CD4-positive, alpha-beta memory T cell (primary cell): ENCODE data around the gene ME1. TPM values are rescaled to one million over a fixed set of nuclear protein-coding genes. Genes with fewer than 3 reads are reported as not detected.

ENCODE experiments used
- CTCF ChIA-PET: fragments of 350-600 bp; sonication (Branson Sonifier 250); formaldehyde crosslinking; loops from one replicate; lab custom pipeline; 2021; ENCODE audit warnings: inconsistent platforms; ENCODE audit not compliant: partially characterized antibody; lab: Charles Lee
- POLR2A ChIA-PET: fragments of 350-600 bp; sonication (Branson Sonifier 250); formaldehyde crosslinking; loops from one replicate; lab custom pipeline; 2021; ENCODE audit not compliant: partially characterized antibody; lab: Charles Lee
- DNase-seq, 5 donors: peaks; one replicate each; pipeline versions ENCODE4 v3.0.0 to v3.0.0-alpha.2; 2020 to 2022; ENCODE audit warnings: mixed read lengths in 1 of 5
- H3K27ac ChIP-seq: one replicate; pipeline ENCODE4 v1.7.0; 2013; ENCODE audit warnings: low read depth, low read length
- H3K27me3 ChIP-seq: 2 replicates; pipeline ENCODE4 v1.7.0; 2013; ENCODE audit warnings: mild to moderate bottlenecking, low read length, moderate library complexity; ENCODE audit not compliant: insufficient read depth
- H3K36me3 ChIP-seq: 2 replicates; pipeline ENCODE4 v1.7.0; 2013; ENCODE audit warnings: mild to moderate bottlenecking, low read length, moderate library complexity; ENCODE audit not compliant: insufficient read depth
- H3K4me1 ChIP-seq: 2 replicates; pipeline ENCODE4 v1.7.0; 2013; ENCODE audit warnings: mild to moderate bottlenecking, low read length, moderate library complexity; ENCODE audit not compliant: insufficient read depth
- H3K4me3 ChIP-seq, 2 donors: one replicate each; pipeline ENCODE4 v1.7.0; 2013; ENCODE audit warnings: low read length in 2 of 2, mild to moderate bottlenecking in 1 of 2
- H3K9me3 ChIP-seq, 2 donors: one replicate each; pipeline ENCODE4 v1.7.0; 2013; ENCODE audit warnings: low read length in 2 of 2, control low read depth in 1 of 2; ENCODE audit not compliant: control insufficient read depth in 1 of 2
- H3K27ac Mint-ChIP-seq, 7 donors: one replicate each; pipeline ENCODE4 v1.8.0; 2020 to 2021; ENCODE audit warnings: mixed read lengths in 7 of 7, mild to moderate bottlenecking in 6 of 7, inconsistent platforms in 3 of 7, moderate library complexity in 3 of 7
- H3K27me3 Mint-ChIP-seq, 2 donors: one replicate each; pipeline ENCODE4 v1.8.0; 2020 to 2021; ENCODE audit warnings: mixed read lengths in 2 of 2
- H3K36me3 Mint-ChIP-seq, 2 donors: one replicate each; pipeline ENCODE4 v1.8.0; 2020 to 2021; ENCODE audit warnings: mixed read lengths in 2 of 2, inconsistent platforms in 1 of 2, mild to moderate bottlenecking in 1 of 2
- H3K4me1 Mint-ChIP-seq, 4 donors: one replicate each; pipeline ENCODE4 v1.8.0; 2020 to 2021; ENCODE audit warnings: mixed read lengths in 4 of 4, mild to moderate bottlenecking in 1 of 4
- H3K4me3 Mint-ChIP-seq, 8 donors: one replicate each; pipeline ENCODE4 v1.8.0; 2020 to 2021; ENCODE audit warnings: mixed read lengths in 8 of 8, mild to moderate bottlenecking in 7 of 8, moderate library complexity in 6 of 8, inconsistent platforms in 3 of 8
- H3K9me3 Mint-ChIP-seq, 8 donors: one replicate each; pipeline ENCODE4 v1.8.0; 2020 to 2021; ENCODE audit warnings: mixed read lengths in 8 of 8, mild to moderate bottlenecking in 5 of 8, inconsistent platforms in 3 of 8, moderate library complexity in 1 of 8
- intact Hi-C: fragments of 100-400 bp; cut with micrococcal nuclease; formaldehyde crosslinking; loops from one replicate; pipeline ENCODE4 v1.15.1; 2023
- polyA plus RNA-seq, 2 donors: library from polyadenylated mRNA; unstranded; fragments of 300-500 nt; fragmentation: Illumina TruSeq; gene quantifications; one replicate each; pipeline ENCODE4 v1.2.3, GENCODE V29; 2021
- total RNA-seq, 2 experiments: library from RNA; stranded (reverse); gene quantifications; one replicate each; pipeline ENCODE4 v1.2.3, GENCODE V29; 2021

ME1 gene
- total and polyA plus RNA-seq, 4 experiments from 2014 or later, result 0.08 to 0.67 (median 0.36) TPM

DNA sequence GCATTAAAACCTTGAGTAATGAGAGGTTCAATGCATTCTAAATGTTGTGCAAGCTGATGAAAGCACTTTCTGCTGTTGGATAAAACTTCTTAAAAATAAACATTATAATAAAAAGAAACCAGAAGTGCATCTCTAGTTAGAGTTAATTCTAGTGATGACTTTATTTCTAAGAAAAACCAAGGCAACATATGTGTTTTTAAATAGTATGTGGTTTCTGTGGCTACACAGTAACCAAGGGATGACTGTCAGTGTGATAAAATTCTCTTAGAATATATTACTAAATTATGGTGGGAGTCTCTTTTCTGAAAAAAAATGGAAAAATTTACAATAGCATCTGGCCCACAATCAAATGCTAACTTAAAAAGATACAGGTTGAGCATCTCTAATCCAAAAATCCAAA, 117.0 kb downstream of the ME1 start:
- CTCF ChIA-PET, result no interaction called here

DNA sequence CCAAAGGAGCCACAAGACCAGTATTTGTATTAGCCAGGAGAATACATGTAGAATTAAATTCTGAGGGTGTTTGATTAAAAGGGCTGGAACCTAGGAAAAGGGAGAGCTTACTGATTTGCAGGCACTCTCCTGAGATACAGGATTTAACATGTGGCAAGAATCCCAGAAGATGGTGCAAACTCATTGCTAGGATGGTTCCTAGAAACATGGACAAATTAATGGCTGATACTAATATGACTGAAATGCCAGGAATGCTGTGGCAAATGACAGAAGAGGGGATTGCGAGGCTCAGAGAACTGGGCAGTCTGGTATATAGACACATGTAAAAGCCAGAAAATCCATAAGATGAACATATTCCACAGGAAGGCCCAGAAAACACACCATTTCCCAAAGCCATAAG, 119.6 kb downstream of the ME1 start:
- Mint-ChIP-seq H3K27ac (no peak overlapping the region), H3K9me3 (peaks cover 0 to 2% (median 0%) of the 10 kb centered on the region in 8 donors), H3K36me3 (no peaks in the 10 kb centered on the region), H3K27me3 (peaks cover 0 to 6% of the 10 kb centered on the region in 2 donors), H3K4me3 (no peak overlapping the region), H3K4me1 (peaks cover 0 to 5% (median 3%) of the 10 kb centered on the region in 4 donors)
- intact Hi-C loops, result no loop called here
- CTCF ChIA-PET, result no interaction called here
- H3K4me3 ChIP-seq, result no peak overlapping the region
- H3K27ac ChIP-seq, result no peak overlapping the region
- POLR2A ChIA-PET, result no interaction called here
- H3K9me3 ChIP-seq, result no peaks in the 10 kb centered on the region
- no peaks in the 10 kb centered on the region for H3K36me3 ChIP-seq
- H3K4me1 ChIP-seq, result no peaks in the 10 kb centered on the region
- no peak for DNase-seq
- H3K27me3 ChIP-seq, result no peaks in the 10 kb centered on the region

More for the DNA sequence above, 117.0 kb downstream of the ME1 start:
- Histone ChIP-seq H3K4me1 (no peaks in the 10 kb centered on the region), H3K27ac (no peak overlapping the region), H3K36me3 (no peaks in the 10 kb centered on the region), H3K9me3 (no peaks in the 10 kb centered on the region), H3K4me3 (no peak overlapping the region), H3K27me3 (no peaks in the 10 kb centered on the region)
- DNase-seq, result no peak
- Mint-ChIP-seq H3K27ac (no peak overlapping the region), H3K36me3 (no peaks in the 10 kb centered on the region), H3K4me1 (peaks cover 0 to 5% (median under 1%) of the 10 kb centered on the region in 4 donors), H3K27me3 (peaks cover 0 to 6% of the 10 kb centered on the region in 2 donors), H3K4me3 (no peak overlapping the region), H3K9me3 (peaks cover 0 to 2% (median 0%) of the 10 kb centered on the region in 8 donors)
- POLR2A ChIA-PET, result no interaction called here
- intact Hi-C loops, result no loop called here

DNA sequence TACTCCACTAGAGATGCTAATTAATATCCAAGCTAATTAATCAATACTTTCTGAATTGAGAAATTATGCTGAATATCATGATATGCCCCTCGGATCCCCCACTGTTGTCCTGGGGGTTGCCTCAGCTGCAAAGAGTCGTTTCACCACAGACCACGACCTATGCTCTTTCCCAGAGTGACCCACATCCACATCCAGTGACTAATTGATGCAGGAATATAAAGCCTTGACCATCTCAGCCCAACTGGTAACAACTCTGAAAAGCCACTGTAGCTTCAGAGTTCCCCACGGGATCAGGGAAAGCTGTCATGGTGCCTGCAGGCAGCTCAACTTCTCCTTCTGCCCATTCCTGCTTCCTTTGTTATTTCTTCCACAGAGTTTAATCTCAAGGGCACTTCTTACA, 120.8 kb downstream of the ME1 start:
- Mint-ChIP-seq H3K36me3 (no peaks in the 10 kb centered on the region), H3K27ac (no peak overlapping the region), H3K9me3 (peaks cover 0 to 2% (median 0%) of the 10 kb centered on the region in 8 donors), H3K4me3 (no peak overlapping the region), H3K4me1 (peaks cover 0 to 5% (median 3%) of the 10 kb centered on the region in 4 donors), H3K27me3 (peaks cover 0 to 8% of the 10 kb centered on the region in 2 donors)
- CTCF ChIA-PET, result interaction anchor here (0.5 to 0.9 kb wide), 2 partner anchors 11 to 207 kb away, joined by 3 read pairs; no protein-coding TSS in a partner anchor
- no peak for DNase-seq
- H3K4me1 ChIP-seq, result no peaks in the 10 kb centered on the region
- no peaks in the 10 kb centered on the region for H3K9me3 ChIP-seq
- intact Hi-C loops, result no loop called here
- H3K27ac ChIP-seq, result no peak overlapping the region
- no peaks in the 10 kb centered on the region for H3K36me3 ChIP-seq
- H3K4me3 ChIP-seq, result no peak overlapping the region
- POLR2A ChIA-PET, result no interaction called here
- H3K27me3 ChIP-seq, result no peaks in the 10 kb centered on the region

DNA sequence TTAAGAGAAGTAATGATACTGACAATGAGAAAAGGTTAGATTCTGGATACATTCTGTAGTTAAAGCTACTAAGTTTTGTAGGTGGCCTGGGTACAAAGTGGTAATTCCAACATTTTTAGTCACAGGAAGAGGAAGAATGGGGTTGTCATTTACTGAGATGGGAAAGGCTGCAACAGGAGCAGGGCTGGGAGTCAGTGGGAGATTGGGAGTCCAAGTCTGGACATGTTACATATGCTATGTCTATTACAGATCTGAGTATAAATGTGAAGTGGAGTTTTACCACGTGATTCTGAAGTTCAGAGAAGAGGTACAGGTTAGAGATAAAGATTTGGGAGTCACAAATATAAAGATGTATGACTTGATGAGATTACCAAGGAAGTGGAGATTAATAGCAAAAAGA, 121.5 kb downstream of the ME1 start:
- H3K27ac ChIP-seq, result no peak overlapping the region
- peaks cover 0 to 2% (median 0%) of the 10 kb centered on the region in 8 donors for H3K9me3 Mint-ChIP-seq
- no peaks in the 10 kb centered on the region for H3K36me3 Mint-ChIP-seq
- intact Hi-C loops, result no loop called here
- CTCF ChIA-PET, result interaction anchor here (0.9 to 1.1 kb wide), 2 partner anchors 10 to 11 kb away, joined by 3 read pairs; no protein-coding TSS in a partner anchor
- peak overlapping the region in 3 of 7 donors; percentile 2 to 37 (median 25) for H3K27ac Mint-ChIP-seq
- no peak for DNase-seq
- H3K4me3 ChIP-seq, result no peak overlapping the region
- peaks cover 0 to 8% of the 10 kb centered on the region in 2 donors for H3K27me3 Mint-ChIP-seq
- H3K4me1 ChIP-seq, result no peaks in the 10 kb centered on the region
- H3K4me3 Mint-ChIP-seq, result no peak overlapping the region
- no peaks in the 10 kb centered on the region for H3K36me3 ChIP-seq
- H3K9me3 ChIP-seq, result no peaks in the 10 kb centered on the region
- peaks cover 0 to 5% (median 3%) of the 10 kb centered on the region in 4 donors for H3K4me1 Mint-ChIP-seq
- POLR2A ChIA-PET, result no interaction called here
- no peaks in the 10 kb centered on the region for H3K27me3 ChIP-seq

DNA sequence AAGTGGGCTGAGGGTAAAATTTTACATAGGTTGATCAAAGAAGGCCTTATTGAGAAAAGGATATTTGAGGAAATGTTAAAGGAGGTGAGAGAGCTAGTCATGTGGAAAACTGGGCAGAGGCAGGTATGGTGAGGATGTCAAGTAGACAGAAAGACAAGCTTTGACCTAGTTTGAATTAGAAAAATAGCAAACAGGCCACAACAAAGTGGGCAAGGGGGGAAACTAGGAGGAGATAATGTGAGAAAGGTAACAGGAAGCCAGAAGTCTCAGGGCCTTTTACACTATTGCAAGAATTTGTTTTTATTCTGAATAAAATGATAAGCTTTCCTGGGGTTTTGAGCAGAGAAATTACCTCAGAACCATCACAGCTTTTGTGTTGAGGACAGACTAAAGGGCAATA, 122.0 kb downstream of the ME1 start:
- Mint-ChIP-seq H3K4me3 (peak overlapping the region in 1 of 8 donors; percentile 2), H3K27me3 (peaks cover 0 to 8% of the 10 kb centered on the region in 2 donors), H3K36me3 (no peaks in the 10 kb centered on the region), H3K9me3 (peaks cover 0 to 2% (median 0%) of the 10 kb centered on the region in 8 donors), H3K4me1 (peaks cover 0 to 5% (median 3%) of the 10 kb centered on the region in 4 donors), H3K27ac (peak overlapping the region in 3 of 7 donors; percentile 2 to 36 (median 4))
- DNase-seq, result peak; percentile 0 to 39 (median 10)
- no peak overlapping the region for H3K27ac ChIP-seq
- no peaks in the 10 kb centered on the region for H3K4me1 ChIP-seq
- no peaks in the 10 kb centered on the region for H3K27me3 ChIP-seq
- POLR2A ChIA-PET, result no interaction called here
- no peak overlapping the region for H3K4me3 ChIP-seq
- H3K36me3 ChIP-seq, result no peaks in the 10 kb centered on the region
- CTCF ChIA-PET, result interaction anchor here (1.1 kb wide), 1 partner anchor 12 kb away, joined by 3 read pairs; no protein-coding TSS in a partner anchor
- no peaks in the 10 kb centered on the region for H3K9me3 ChIP-seq
- intact Hi-C loops, result no loop called here

DNA sequence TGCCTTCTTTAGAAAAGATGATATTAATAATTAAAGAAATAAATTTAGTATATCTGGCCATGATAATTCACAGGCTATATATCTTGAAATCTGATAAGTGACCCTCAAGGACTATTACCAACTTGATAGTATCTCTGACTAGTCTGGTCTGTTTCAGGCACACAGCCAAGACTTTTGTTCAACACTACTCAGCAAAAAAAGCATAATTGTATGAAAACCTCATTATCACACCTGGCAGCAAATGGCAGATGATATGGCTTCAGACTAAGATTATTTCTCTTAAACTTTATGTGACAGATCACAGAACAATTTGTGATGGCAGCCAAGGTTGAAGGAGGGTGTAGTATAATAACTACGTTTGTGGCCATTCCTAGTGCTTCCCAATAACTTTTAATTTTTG, 123.0 kb downstream of the ME1 start:
- no peak for DNase-seq
- ChIA-PET POLR2A (no interaction called here), CTCF (no interaction called here)
- no peaks in the 10 kb centered on the region for H3K36me3 Mint-ChIP-seq
- intact Hi-C loops, result no loop called here
- no peaks in the 10 kb centered on the region for H3K4me1 ChIP-seq
- H3K27me3 ChIP-seq, result no peaks in the 10 kb centered on the region
- H3K9me3 ChIP-seq, result no peaks in the 10 kb centered on the region
- H3K4me3 ChIP-seq, result no peak overlapping the region
- H3K27ac ChIP-seq, result no peak overlapping the region
- H3K9me3 Mint-ChIP-seq, result peaks cover 0 to 2% (median 0%) of the 10 kb centered on the region in 8 donors
- H3K36me3 ChIP-seq, result no peaks in the 10 kb centered on the region
- H3K4me3 Mint-ChIP-seq, result no peak overlapping the region
- H3K27ac Mint-ChIP-seq, result no peak overlapping the region
- peaks cover 0 to 8% of the 10 kb centered on the region in 2 donors for H3K27me3 Mint-ChIP-seq
- H3K4me1 Mint-ChIP-seq, result peaks cover 0 to 5% (median 3%) of the 10 kb centered on the region in 4 donors

DNA sequence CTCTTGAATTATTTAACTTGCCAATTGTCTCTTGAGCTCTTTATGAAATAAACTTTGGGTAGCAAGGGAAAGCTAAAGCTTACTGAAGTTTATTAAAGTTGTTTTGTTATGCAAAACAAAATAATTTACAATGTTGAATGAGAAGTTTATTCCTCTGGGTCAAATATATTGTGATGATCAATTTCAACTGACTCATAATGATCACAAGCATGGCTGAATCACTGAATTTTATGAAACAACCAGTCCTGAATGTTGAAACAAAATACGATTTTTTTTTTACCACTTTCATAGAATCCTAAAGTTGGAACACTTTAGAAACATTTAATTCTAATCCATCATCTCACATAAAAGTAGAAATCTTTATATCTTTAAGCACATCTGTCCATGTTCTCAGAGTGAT, 127.4 kb downstream of the ME1 start:
- Histone ChIP-seq H3K9me3 (no peaks in the 10 kb centered on the region), H3K4me3 (no peak overlapping the region), H3K36me3 (no peaks in the 10 kb centered on the region), H3K27me3 (no peaks in the 10 kb centered on the region), H3K27ac (no peak overlapping the region), H3K4me1 (no peaks in the 10 kb centered on the region)
- ChIA-PET POLR2A (no interaction called here), CTCF (no interaction called here)
- Mint-ChIP-seq H3K27me3 (peaks cover 0 to 4% of the 10 kb centered on the region in 2 donors), H3K36me3 (no peaks in the 10 kb centered on the region), H3K9me3 (peaks cover 0 to 2% (median 0%) of the 10 kb centered on the region in 8 donors), H3K4me1 (no peaks in the 10 kb centered on the region), H3K4me3 (no peak overlapping the region), H3K27ac (no peak overlapping the region)
- intact Hi-C loops, result no loop called here
- DNase-seq, result no peak
